ENCODE results near the gene CLEC18A. TPM values are rescaled to one million over a fixed set of nuclear protein-coding genes. Genes with fewer than 3 reads are reported as not detected.

CLEC18A gene
- total and polyA plus RNA-seq, 2 of the 4 experiments (the other 2 are of a cell fraction), result under 0.01 TPM; not detected in 1

DNA sequence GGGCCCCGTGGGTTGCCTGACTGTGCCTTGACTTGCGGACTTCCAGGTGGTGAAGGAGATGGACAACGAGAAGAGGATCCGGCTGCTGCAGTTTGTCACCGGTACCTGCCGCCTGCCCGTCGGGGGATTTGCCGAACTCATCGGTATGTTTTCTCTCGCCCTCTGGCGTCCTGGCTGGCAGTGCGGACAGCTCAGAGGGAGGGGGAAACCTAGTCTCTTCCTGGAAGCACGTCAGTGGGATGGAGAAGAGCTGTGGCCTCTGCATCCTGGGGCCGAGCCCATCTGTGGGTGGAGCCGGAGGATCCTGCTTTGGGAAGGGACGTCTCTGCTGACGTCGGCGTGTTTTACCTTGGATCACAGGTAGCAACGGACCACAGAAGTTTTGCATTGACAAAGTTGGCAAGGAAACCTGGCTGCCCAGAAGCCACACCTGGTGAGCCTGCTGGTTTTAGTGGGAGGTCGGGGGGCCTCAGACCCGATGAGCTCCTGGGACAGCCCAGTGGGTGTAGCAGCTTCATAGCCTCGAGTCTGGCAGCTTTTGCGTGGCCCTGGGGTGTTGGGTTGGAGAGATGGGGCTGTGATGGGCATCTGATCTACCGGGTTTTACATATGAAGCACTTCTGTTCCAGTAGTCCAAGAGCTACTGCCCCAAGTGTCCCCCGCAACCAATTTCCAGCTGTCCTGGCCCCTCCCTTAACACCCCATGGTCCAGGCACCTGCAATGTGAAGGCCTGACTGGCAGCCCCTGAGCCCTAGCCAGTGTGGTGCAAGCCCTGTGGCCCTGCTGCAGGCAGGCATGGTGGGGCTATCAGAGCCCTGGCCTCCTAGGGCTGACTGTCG, 11.9 kb upstream of the CLEC18A start:
- Histone ChIP-seq H2BK5ac (ENCODE audit: low read depth, low read length, poor library complexity, severe bottlenecking) (no peak overlapping the region), H2BK20ac (ENCODE audit: low read depth, low read length) (no peak overlapping the region), H3K36me3 (ENCODE audit: control insufficient read depth, insufficient read depth, low read length) (peaks cover 46% of the 10 kb centered on the region), H4K20me1 (ENCODE audit: insufficient read depth, low read length) (no peaks in the 10 kb centered on the region), H4K5ac (ENCODE audit: low read depth, low read length) (no peak overlapping the region), H3K23ac (ENCODE audit: low read depth, low read length) (no peak overlapping the region), H3K27me3 (ENCODE audit: control insufficient read depth, insufficient read depth, low read length) (no peaks in the 10 kb centered on the region), H3K4me2 (ENCODE audit: low read depth, low read length) (no peak overlapping the region), H3K27ac (ENCODE audit: insufficient read depth, low read length) (no peak overlapping the region), H3K14ac (replicated peaks; ENCODE audit: low read depth, low read length) (no peak overlapping the region), H3K9me1 (ENCODE audit: insufficient read depth, low read length) (0 out of 2 replicates have a peak, but pooled peaks cover 3% of the 10 kb centered on the region), H3K4me1 (ENCODE audit: control insufficient read depth, insufficient read depth, low read length) (no peaks in the 10 kb centered on the region), H4K8ac (ENCODE audit: low read depth in 2 of 2, low read length in 2 of 2) (no peak overlapping the region), H3K4me3 (ENCODE audit: insufficient read depth, low read depth, low read length) (no peak overlapping the region), H2BK15ac (ENCODE audit: low read depth, low read length) (no peak overlapping the region), H4K91ac (ENCODE audit: insufficient read depth, low read depth, low read length) (no peak overlapping the region), H2AK5ac (ENCODE audit: low read depth, low read length) (no peak overlapping the region), H3K9me3 (ENCODE audit: control insufficient read depth, insufficient read depth, low read length) (no peaks in the 10 kb centered on the region), H3K56ac (ENCODE audit: extremely low read depth, insufficient read depth, low read length) (no peak overlapping the region), H2AK9ac (replicated peaks; ENCODE audit: low read depth, low read length, poor library complexity) (no peak overlapping the region), H2AFZ (replicated peaks; ENCODE audit: low read length, poor library complexity) (no peak overlapping the region), H2BK120ac (ENCODE audit: low read depth, low read length) (no peak overlapping the region), H3K9ac (ENCODE audit: low read depth, low read length) (no peak overlapping the region), H3K18ac (ENCODE audit: low read depth, low read length) (no peak overlapping the region), H3K4ac (ENCODE audit: low read depth, low read length) (no peak overlapping the region), H3K79me1 (ENCODE audit: low read depth in 1 of 2, low read length in 2 of 2) (no peaks in the 10 kb centered on the region)
- in situ Hi-C loops (cut with MboI; ENCODE audit: low sequenced_read_pairs) (no loop called here), intact Hi-C loops (cut with micrococcal nuclease) (no loop called here), dilution Hi-C loops (cut with HindIII; ENCODE audit: low sequenced_read_pairs, unreplicated experiment) (no loop called here)
- DNase-seq (no peak), ATAC-seq (ENCODE audit: low read depth) (no peak)
- no TSS peak for BruUV-seq (replicated peaks)
- ChIA-PET CTCF (no interaction called here), POLR2A (ENCODE audit: unreplicated experiment) (no interaction called here)
- TF ChIP-seq RAD21 (IDR thresholded peaks at IDR 0.05; ENCODE audit: low read length), result no peak
- no peak for TF ChIP-seq CTCF (conservative IDR thresholded peaks at IDR 0.05; ENCODE audit: low read depth, low read length)
- peak; percentile 31; the same call in 1 of the 2 replicates for TF ChIP-seq MAFK (IDR thresholded peaks at IDR 0.05; ENCODE audit: low read depth, low read length)
- TF ChIP-seq NFE2L2 (IDR thresholded peaks at IDR 0.05; ENCODE audit: low read depth, low read length), result no peak
- no peak for TF ChIP-seq BHLHE40 (IDR thresholded peaks at IDR 0.05; ENCODE audit: low read depth, low read length)
- 97% methylated on average over 7 of the region's 28 CpGs; no CpG with 5 or more reads in 1 of the 2 experiments for WGBS, 2 experiments (ENCODE audit: extremely low coverage in 2 of 2, insufficient read length in 1 of 2)
